Activated T-cell treated with anti-CD3 and anti-CD28 coated beads for 1 hour (primary cell): ENCODE measurements around the gene CTNNA3.
"Not testable (repeated sequence)": the region's sequence is repeated elsewhere in the genome, so short reads cannot be mapped to it uniquely, and the experiment has no call there.

Source experiments
- DNase-seq: peaks from one replicate; pipeline ENCODE4 v3.0.0-alpha.2; 2020; ENCODE audit warnings: low read depth

Gene CTNNA3

GRCh38 chr10:66378117-66378876 lies 1317.7 kb downstream of the CTNNA3 start:
- no peak for DNase-seq

GRCh38 chr10:66368146-66368545 lies 1327.8 kb downstream of the CTNNA3 start:
- DNase-seq, result no peak

- DNase-seq, result no peak
Observed at GRCh38 chr10:66366163-66366562, 1329.8 kb downstream of the CTNNA3 start.

- no peak for DNase-seq
Observed at GRCh38 chr10:66365686-66366085, 1330.3 kb downstream of the CTNNA3 start.

GRCh38 chr10:66362522-66362921 lies 1333.5 kb downstream of the CTNNA3 start:
- no peak for DNase-seq

GRCh38 chr10:66353822-66354221 lies 1342.2 kb downstream of the CTNNA3 start:
- DNase-seq, result not testable (repeated sequence)

GRCh38 chr10:66353422-66353821 lies 1342.6 kb downstream of the CTNNA3 start:
- DNase-seq, result no peak

- no peak for DNase-seq
Observed at GRCh38 chr10:66350622-66351399, 1345.2 kb downstream of the CTNNA3 start.

GRCh38 chr10:66349726-66350125 lies 1346.3 kb downstream of the CTNNA3 start:
- no peak for DNase-seq

- DNase-seq, result no peak
Observed at GRCh38 chr10:66349076-66349475, 1346.9 kb downstream of the CTNNA3 start.

GRCh38 chr10:66337211-66337610 lies 1358.8 kb downstream of the CTNNA3 start:
- no peak for DNase-seq

GRCh38 chr10:66336791-66337190 lies 1359.2 kb downstream of the CTNNA3 start:
- no peak for DNase-seq

- DNase-seq, result not testable (repeated sequence)
Observed at GRCh38 chr10:66335753-66336152, 1360.2 kb downstream of the CTNNA3 start.

GRCh38 chr10:66329147-66329546 lies 1366.8 kb downstream of the CTNNA3 start:
- no peak for DNase-seq

GRCh38 chr10:66326876-66327275 lies 1369.1 kb downstream of the CTNNA3 start:
- no peak for DNase-seq

- DNase-seq, result no peak
Observed at GRCh38 chr10:66322777-66323176, 1373.2 kb downstream of the CTNNA3 start.

GRCh38 chr10:66321723-66322665 lies 1374.0 kb downstream of the CTNNA3 start:
- no peak for DNase-seq

GRCh38 chr10:66318761-66319160 lies 1377.2 kb downstream of the CTNNA3 start:
- no peak for DNase-seq

GRCh38 chr10:66307826-66308225 lies 1388.2 kb downstream of the CTNNA3 start:
- no peak for DNase-seq

GRCh38 chr10:66301078-66301477 lies 1394.9 kb downstream of the CTNNA3 start:
- DNase-seq, result no peak

- DNase-seq, result no peak
Observed at GRCh38 chr10:66295602-66296001, 1400.4 kb downstream of the CTNNA3 start.

- no peak for DNase-seq
Observed at GRCh38 chr10:66294538-66294937, 1401.5 kb downstream of the CTNNA3 start.
